ENCODE data around the gene TGM4. TPM values are rescaled to one million over a fixed set of nuclear protein-coding genes. Genes with fewer than 3 reads are reported as not detected.

Gene TGM4
- total RNA-seq, 3 donors from 2014 or later: 0.16 TPM; not detected in 2

DNA sequence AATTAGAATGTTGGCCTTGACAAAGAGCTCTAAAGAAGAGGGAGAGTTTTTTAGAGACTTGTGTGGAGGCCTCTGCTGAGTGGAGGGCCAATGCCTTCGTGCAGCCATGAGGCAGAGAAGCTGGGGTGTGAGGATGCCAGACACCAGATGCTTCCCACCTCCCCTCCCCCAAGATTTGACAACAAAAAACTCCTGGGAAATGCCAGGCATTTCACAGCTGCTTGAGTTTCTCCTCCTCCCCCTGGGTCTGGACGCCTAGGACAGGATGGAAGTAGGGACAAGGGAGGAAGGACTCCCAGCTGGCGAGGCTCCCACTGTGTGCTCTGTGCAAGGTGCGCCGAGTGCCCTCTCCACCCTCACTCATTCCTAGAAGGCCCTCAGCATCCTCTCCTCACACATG lies 20.1 kb downstream of the TGM4 start:
- no peaks in the 10 kb centered on the region for H3K4me1 ChIP-seq

DNA sequence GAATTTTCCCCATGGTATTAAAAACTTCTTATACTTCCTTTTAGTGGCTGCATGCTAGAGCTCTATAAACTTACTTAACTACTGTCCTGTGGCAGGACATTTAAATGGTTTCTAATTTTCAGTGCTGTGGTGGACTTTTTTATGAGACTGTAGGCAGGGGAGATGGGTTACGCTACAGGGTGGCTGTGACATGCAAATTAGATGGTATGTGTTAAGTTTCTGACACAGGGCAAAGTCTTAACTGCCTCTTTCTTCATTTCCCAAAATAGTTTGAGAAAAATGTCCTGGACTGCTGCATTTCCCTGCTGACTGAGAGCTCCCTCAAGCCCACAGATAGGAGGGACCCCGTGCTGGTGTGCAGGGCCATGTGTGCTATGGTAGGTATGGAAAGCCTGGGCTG lies 22.0 kb downstream of the TGM4 start:
- intact Hi-C loops (cut with DNase I; ENCODE audit: low total_unique reads): no loop called here
- Histone ChIP-seq H3K4me3 (no peak overlapping the region), H3K27ac (no peak overlapping the region), H3K9me3 (no peaks in the 10 kb centered on the region), H3K4me1 (no peaks in the 10 kb centered on the region), H3K36me3 (no peaks in the 10 kb centered on the region), H3K27me3 (peaks cover 0 to 5% of the 10 kb centered on the region in 2 donors)
- no peak for DNase-seq (ENCODE audit: low spot score in 2 of 2)
- TF ChIP-seq, protein P1, sequence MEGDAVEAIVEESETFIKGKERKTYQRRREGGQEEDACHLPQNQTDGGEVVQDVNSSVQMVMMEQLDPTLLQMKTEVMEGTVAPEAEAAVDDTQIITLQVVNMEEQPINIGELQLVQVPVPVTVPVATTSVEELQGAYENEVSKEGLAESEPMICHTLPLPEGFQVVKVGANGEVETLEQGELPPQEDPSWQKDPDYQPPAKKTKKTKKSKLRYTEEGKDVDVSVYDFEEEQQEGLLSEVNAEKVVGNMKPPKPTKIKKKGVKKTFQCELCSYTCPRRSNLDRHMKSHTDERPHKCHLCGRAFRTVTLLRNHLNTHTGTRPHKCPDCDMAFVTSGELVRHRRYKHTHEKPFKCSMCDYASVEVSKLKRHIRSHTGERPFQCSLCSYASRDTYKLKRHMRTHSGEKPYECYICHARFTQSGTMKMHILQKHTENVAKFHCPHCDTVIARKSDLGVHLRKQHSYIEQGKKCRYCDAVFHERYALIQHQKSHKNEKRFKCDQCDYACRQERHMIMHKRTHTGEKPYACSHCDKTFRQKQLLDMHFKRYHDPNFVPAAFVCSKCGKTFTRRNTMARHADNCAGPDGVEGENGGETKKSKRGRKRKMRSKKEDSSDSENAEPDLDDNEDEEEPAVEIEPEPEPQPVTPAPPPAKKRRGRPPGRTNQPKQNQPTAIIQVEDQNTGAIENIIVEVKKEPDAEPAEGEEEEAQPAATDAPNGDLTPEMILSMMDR (IDR thresholded peaks at IDR 0.05): no peak

More for the DNA sequence above, 20.1 kb downstream of the TGM4 start:
- no peak overlapping the region for H3K27ac ChIP-seq
- DNase-seq (ENCODE audit: low spot score in 2 of 2): no peak
- intact Hi-C loops (cut with DNase I; ENCODE audit: low total_unique reads): no loop called here
- TF ChIP-seq POLR2A (IDR thresholded peaks at IDR 0.05): no peak
- TF ChIP-seq, protein P1 (IDR thresholded peaks at IDR 0.05): no peak
- TF ChIP-seq POLR2AphosphoS5 (IDR thresholded peaks at IDR 0.05): no peak
- H3K4me3 ChIP-seq: no peak overlapping the region
- H3K9me3 ChIP-seq: no peaks in the 10 kb centered on the region
- H3K36me3 ChIP-seq: no peaks in the 10 kb centered on the region
- H3K27me3 ChIP-seq: no peaks in the 10 kb centered on the region

- TF ChIP-seq, protein P1 (IDR thresholded peaks at IDR 0.05): no peak
- TF ChIP-seq POLR2A (IDR thresholded peaks at IDR 0.05) (no peak), POLR2AphosphoS5 (IDR thresholded peaks at IDR 0.05) (no peak)
- intact Hi-C loops (cut with DNase I; ENCODE audit: low total_unique reads): no loop called here
- Histone ChIP-seq H3K4me1 (no peaks in the 10 kb centered on the region), H3K36me3 (no peaks in the 10 kb centered on the region), H3K27ac (no peak overlapping the region), H3K9me3 (no peaks in the 10 kb centered on the region), H3K27me3 (peaks cover 0 to 8% of the 10 kb centered on the region in 2 donors), H3K4me3 (no peak overlapping the region)
- DNase-seq (ENCODE audit: low spot score in 2 of 2): no peak
These were observed 25.4 kb downstream of the TGM4 start for GRCh38 chr3:44899683-44900367.

DNA sequence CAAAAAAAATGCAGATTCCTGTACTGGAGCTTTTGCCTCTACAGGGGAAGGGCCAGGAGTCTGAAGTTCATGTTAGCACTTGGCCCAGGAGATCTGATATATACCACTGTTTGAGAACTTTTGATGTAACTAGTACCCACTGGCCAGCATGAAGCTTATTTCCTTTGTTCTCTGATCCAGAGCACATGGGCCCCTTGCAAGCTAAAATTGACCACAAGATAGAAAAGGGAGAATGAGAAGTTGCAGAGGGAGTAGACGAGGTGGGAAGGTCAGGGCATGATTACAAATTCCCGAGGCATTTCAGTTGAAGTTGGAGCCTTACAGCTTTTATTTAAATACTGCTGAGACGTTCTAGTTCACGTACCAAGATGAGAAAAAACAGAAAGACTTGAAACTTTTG lies 28.2 kb downstream of the TGM4 start:
- H3K27ac ChIP-seq: no peak overlapping the region
- H3K9me3 ChIP-seq: no peaks in the 10 kb centered on the region
- peaks cover 0 to 8% of the 10 kb centered on the region in 2 donors for H3K27me3 ChIP-seq
- TF ChIP-seq POLR2AphosphoS5 (IDR thresholded peaks at IDR 0.05) (no peak), POLR2A (IDR thresholded peaks at IDR 0.05) (no peak)
- H3K36me3 ChIP-seq: no peaks in the 10 kb centered on the region
- intact Hi-C loops (cut with DNase I; ENCODE audit: low total_unique reads): no loop called here
- H3K4me1 ChIP-seq: no peaks in the 10 kb centered on the region
- H3K4me3 ChIP-seq: no peak overlapping the region
- DNase-seq (ENCODE audit: low spot score in 2 of 2): no peak

DNA sequence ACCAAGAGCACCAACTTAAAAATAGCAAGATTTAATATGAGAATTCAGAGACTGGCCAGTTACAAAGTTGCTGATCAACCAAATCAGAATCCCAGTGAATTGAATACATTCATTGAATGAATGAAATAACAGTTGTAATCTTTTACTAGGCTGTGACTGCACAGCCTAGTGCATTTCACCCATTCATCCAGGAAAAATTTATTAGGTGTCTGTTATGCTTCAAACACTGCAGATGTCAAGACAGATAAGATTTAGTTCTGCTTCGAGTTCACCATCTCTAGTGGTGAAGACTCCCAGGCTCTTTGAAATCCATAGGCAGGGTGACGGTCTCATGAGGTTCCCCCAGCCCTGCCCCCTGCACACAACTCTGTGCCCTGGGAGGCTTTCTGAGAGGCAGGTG lies 28.9 kb downstream of the TGM4 start:
- intact Hi-C loops (cut with DNase I; ENCODE audit: low total_unique reads): no loop called here
- H3K27me3 ChIP-seq: peaks cover 0 to 8% of the 10 kb centered on the region in 2 donors
- no peaks in the 10 kb centered on the region for H3K36me3 ChIP-seq
- no peaks in the 10 kb centered on the region for H3K4me1 ChIP-seq
- no peak overlapping the region for H3K27ac ChIP-seq
- no peaks in the 10 kb centered on the region for H3K9me3 ChIP-seq
- DNase-seq (ENCODE audit: low spot score in 2 of 2): no peak
- H3K4me3 ChIP-seq: no peak overlapping the region
- TF ChIP-seq POLR2A (IDR thresholded peaks at IDR 0.05): no peak
- TF ChIP-seq POLR2AphosphoS5 (IDR thresholded peaks at IDR 0.05): no peak
- TF ChIP-seq, protein P1 (IDR thresholded peaks at IDR 0.05): no peak

Measured in breast epithelium (tissue), 4 donors.